GM23338 (cell line): ENCODE results near the gene R3HDML. TPM values are rescaled to one million over a fixed set of nuclear protein-coding genes. Genes with fewer than 3 reads are reported as not detected.

Source experiments
- ATAC-seq: fragments of 200-7000 bp; cut with Tn5 transposase; 3 replicates; pipeline ENCODE4 v1.9.1; 2020
- DNase-seq: peaks from one replicate; pipeline ENCODE4 v3.0.0-alpha.2; 2015; ENCODE audit warnings: low spot score
- H2AFZ ChIP-seq: fragments of 200-600 bp; sonication (generic); 2 replicates; pipeline ENCODE4 v1.8.0; 2016; ENCODE audit warnings: antibody characterized with exemption, mild to moderate bottlenecking, moderate library complexity
- H3F3A ChIP-seq: fragments of 200-600 bp; sonication (generic); replicated peaks from 2 replicates; pipeline ENCODE4 v1.8.0; 2017; ENCODE audit warnings: antibody characterized with exemption, mixed run types, low read depth
- H3K27ac ChIP-seq: fragments of 200-600 bp; sonication (generic); 2 replicates; pipeline ENCODE4 v1.6.1; 2016; ENCODE audit warnings: low read depth
- H3K27me3 ChIP-seq: fragments of 200-600 bp; sonication (generic); 2 replicates; pipeline ENCODE4 v1.8.0; 2016; ENCODE audit warnings: mild to moderate bottlenecking, mixed run types, moderate library complexity; ENCODE audit not compliant: insufficient read depth
- H3K36me3 ChIP-seq: fragments of 200-600 bp; sonication (generic); 2 replicates; pipeline ENCODE4 v1.8.0; 2016; ENCODE audit warnings: mild to moderate bottlenecking; ENCODE audit not compliant: insufficient read depth
- H3K4me1 ChIP-seq: fragments of 200-600 bp; sonication (generic); 2 replicates; pipeline ENCODE4 v1.8.0; 2016; ENCODE audit warnings: mild to moderate bottlenecking, moderate library complexity; ENCODE audit not compliant: insufficient read depth
- H3K4me2 ChIP-seq: fragments of 200-600 bp; sonication (generic); 2 replicates; pipeline ENCODE4 v1.7.1; 2017; ENCODE audit warnings: mixed run types
- H3K4me3 ChIP-seq: fragments of 200-600 bp; sonication (generic); 2 replicates; pipeline ENCODE4 v1.6.1; 2016; ENCODE audit warnings: mixed run types
- H3K79me2 ChIP-seq: fragments of 200-600 bp; sonication (generic); replicated peaks from 2 replicates; pipeline ENCODE4 v1.8.0; 2017; ENCODE audit warnings: mild to moderate bottlenecking; ENCODE audit not compliant: insufficient read depth
- H3K9me2 ChIP-seq: fragments of 200-600 bp; sonication (generic); 2 replicates; pipeline ENCODE4 v1.8.0; 2017; ENCODE audit not compliant: insufficient read depth
- H4K20me1 ChIP-seq: fragments of 200-600 bp; sonication (generic); replicated peaks from 2 replicates; pipeline ENCODE4 v1.8.0; 2017; ENCODE audit warnings: mild to moderate bottlenecking; ENCODE audit not compliant: insufficient read depth
- H3K27ac Mint-ChIP-seq: 2 replicates; pipeline ENCODE4 v1.8.0; 2020; ENCODE audit warnings: inconsistent platforms, mild to moderate bottlenecking, moderate library complexity, mixed read lengths
- H3K27me3 Mint-ChIP-seq: 3 replicates; pipeline ENCODE4 v1.8.0; 2022; ENCODE audit warnings: low read depth, mild to moderate bottlenecking, moderate library complexity, mixed read lengths, inconsistent platforms; ENCODE audit not compliant: insufficient read depth, poor library complexity
- H3K36me3 Mint-ChIP-seq: 3 replicates; pipeline ENCODE4 v1.8.0; 2021; ENCODE audit warnings: low read depth, mild to moderate bottlenecking, inconsistent platforms, moderate library complexity, mixed read lengths
- H3K4me1 Mint-ChIP-seq: 3 replicates; pipeline ENCODE4 v1.8.0; 2020; ENCODE audit warnings: mild to moderate bottlenecking, inconsistent platforms, mixed read lengths
- H3K4me3 Mint-ChIP-seq: 3 replicates; pipeline ENCODE4 v1.8.0; 2021; ENCODE audit warnings: moderate library complexity, mild to moderate bottlenecking, inconsistent platforms, mixed read lengths
- H3K9me3 Mint-ChIP-seq: 3 replicates; pipeline ENCODE4 v1.8.0; 2020; ENCODE audit warnings: moderate library complexity, mild to moderate bottlenecking, inconsistent platforms, mixed read lengths
- CREB1 ChIP-seq: fragments of 250-450 bp; sonication (Bioruptor Pico); IDR thresholded peaks from 2 replicates; pipeline ENCODE4 v1.5.0; 2020; ENCODE audit warnings: low read depth, mild to moderate bottlenecking, moderate library complexity
- CTCF ChIP-seq, 2 experiments: fragments of 200-600 bp in 1 of 2; sonication (generic) in 1 of 2; conservative IDR thresholded peaks; 2 replicates each; pipeline versions ENCODE4 v1.5.1 to v1.6.1; 2016 to 2017; ENCODE audit warnings: antibody characterized with exemption in 2 of 2, low read depth in 2 of 2, mild to moderate bottlenecking in 2 of 2, moderate library complexity in 1 of 2
- ETS1 ChIP-seq: IDR thresholded peaks from 2 replicates; pipeline ENCODE4 v1.6.1; 2016; ENCODE audit warnings: antibody characterized with exemption
- EZH2 ChIP-seq: fragments of 200-600 bp; sonication (generic); IDR thresholded peaks from one replicate; pipeline ENCODE4 v1.8.0; 2017; ENCODE audit warnings: antibody characterized with exemption, mild to moderate bottlenecking, low read depth; ENCODE audit not compliant: unreplicated experiment
- EZH2phosphoT487 ChIP-seq: fragments of 200-600 bp; sonication (generic); IDR thresholded peaks from one replicate; pipeline ENCODE4 v1.8.1; 2018; ENCODE audit warnings: antibody characterized with exemption; ENCODE audit not compliant: unreplicated experiment
- JUNB ChIP-seq: IDR thresholded peaks from one replicate; pipeline ENCODE4 v1.6.1; 2016; ENCODE audit warnings: antibody characterized with exemption; ENCODE audit not compliant: unreplicated experiment
- NANOG ChIP-seq: IDR thresholded peaks from 2 replicates; pipeline ENCODE4 v1.6.1; 2016; ENCODE audit warnings: antibody characterized with exemption, borderline replicate concordance
- POLR2AphosphoS5 ChIP-seq: IDR thresholded peaks from 2 replicates; pipeline ENCODE4 v1.6.1; 2016; ENCODE audit warnings: antibody characterized with exemption, low read depth
- REST ChIP-seq: IDR thresholded peaks from one replicate; pipeline ENCODE4 v1.6.1; 2018; ENCODE audit warnings: antibody characterized with exemption; ENCODE audit not compliant: unreplicated experiment
- STAT1 ChIP-seq: IDR thresholded peaks from one replicate; pipeline ENCODE4 v1.6.1; 2016; ENCODE audit warnings: antibody characterized with exemption; ENCODE audit not compliant: unreplicated experiment
- ZNF114 ChIP-seq: fragments of 250-450 bp; sonication (Bioruptor Pico); IDR thresholded peaks from 2 replicates; pipeline ENCODE4 v1.5.0; 2020; ENCODE audit warnings: mild to moderate bottlenecking, moderate library complexity
- ZNF331 ChIP-seq: fragments of 250-450 bp; sonication (Bioruptor Pico); IDR thresholded peaks from 2 replicates; pipeline ENCODE4 v1.5.0; 2020; ENCODE audit warnings: low read depth, mild to moderate bottlenecking, moderate library complexity
- ZNF462 ChIP-seq: fragments of 250-450 bp; sonication (Bioruptor Pico); IDR thresholded peaks from 2 replicates; pipeline ENCODE4 v1.5.0; 2020; ENCODE audit warnings: mild to moderate bottlenecking, moderate library complexity
- polyA plus RNA-seq: library from polyadenylated mRNA; unstranded; fragments of >200 nt; fragmentation: Nextera tagmentation; extraction: Ambion mirVana; gene quantifications from 2 replicates; pipeline ENCODE4 v1.2.1, GENCODE V29; 2016
- total RNA-seq: library from RNA; depleted of rRNA; stranded (reverse); fragments of >200 nt; shearing (Covaris generic); gene quantifications from 2 replicates; pipeline ENCODE4 v1.2.3, GENCODE V29; 2014

R3HDML gene
- total and polyA plus RNA-seq, 2 experiments from 2014 or later: not detected

DNA sequence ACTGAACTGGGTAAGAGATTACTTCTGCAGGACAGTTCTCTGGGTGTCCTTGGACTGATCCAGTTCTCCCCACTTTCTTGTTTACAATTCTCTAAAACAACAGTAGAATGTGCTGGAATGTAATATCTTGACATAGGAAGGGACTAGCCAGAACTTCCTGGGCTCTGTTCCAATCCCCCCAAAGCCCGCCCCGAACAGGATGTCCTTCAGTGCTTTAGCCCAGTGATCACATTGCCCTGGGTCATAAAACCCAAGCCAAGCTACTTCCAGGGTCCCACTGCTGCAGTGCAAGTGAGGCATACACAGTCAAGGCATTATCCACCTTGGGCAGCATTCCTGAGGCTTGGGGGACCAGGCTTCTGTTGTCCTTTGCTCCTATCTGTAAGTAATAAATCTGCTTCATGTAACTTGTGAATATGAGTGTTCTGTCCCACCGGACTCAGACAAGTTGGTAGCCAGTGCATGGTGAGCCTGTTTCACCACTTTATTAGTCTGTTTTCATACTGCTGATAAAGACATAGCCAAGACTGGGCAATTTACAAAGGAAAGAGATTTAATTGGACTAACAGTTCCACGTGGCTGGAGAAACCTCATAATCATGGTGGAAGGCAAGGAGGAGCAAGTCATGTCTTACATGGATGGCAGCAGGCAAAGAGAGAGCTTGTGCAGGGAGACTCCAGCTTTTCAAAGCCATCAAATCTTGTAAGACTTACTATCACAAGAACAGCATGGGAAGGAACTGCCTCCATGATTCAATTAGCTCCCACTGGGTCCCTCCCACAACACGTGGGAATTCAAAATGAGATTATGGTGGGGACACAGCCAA, 49.4 kb upstream of the R3HDML start:
- Histone ChIP-seq H3K27me3 (no peaks in the 10 kb centered on the region), H3K4me3 (no peak overlapping the region), H3K4me1 (no peaks in the 10 kb centered on the region), H3K4me2 (no peak overlapping the region), H3K36me3 (no peaks in the 10 kb centered on the region), H3K27ac (no peak overlapping the region), H3K79me2 (no peaks in the 10 kb centered on the region), H4K20me1 (no peaks in the 10 kb centered on the region; the same call in 1 of the 2 replicates), H3F3A (no peaks in the 10 kb centered on the region), H2AFZ (no peak overlapping the region), H3K9me2 (no peaks in the 10 kb centered on the region)
- DNase-seq (no peak), ATAC-seq (no peak)
- no peak overlapping the region for H3K27ac Mint-ChIP-seq
- H3K9me3 Mint-ChIP-seq: peaks cover 3% of the 10 kb centered on the region; the same call in 2 of the 3 replicates
- peaks cover 3% of the 10 kb centered on the region; the same call in 1 of the 3 replicates for H3K36me3 Mint-ChIP-seq
- H3K4me3 Mint-ChIP-seq: no peak overlapping the region
- no peaks in the 10 kb centered on the region for H3K4me1 Mint-ChIP-seq
- H3K27me3 Mint-ChIP-seq: peaks cover 3% of the 10 kb centered on the region
- TF ChIP-seq CREB1 (CRISPR knock-in tag) (no peak), EZH2 (no peak), POLR2AphosphoS5 (no peak), STAT1 (no peak), REST (no peak), CTCF (conservative IDR thresholded peaks at IDR 0.05; ENCODE audit: low read depth in 2 of 2) (no peak), NANOG (no peak), JUNB (no peak), ETS1 (no peak), ZNF462 (CRISPR knock-in tag) (no peak), EZH2phosphoT487 (no peak), ZNF331 (CRISPR knock-in tag) (no peak), ZNF114 (CRISPR knock-in tag) (no peak)
